Stimulated activated CD4-positive, alpha-beta T cell treated with anti-CD3 and anti-CD28 coated beads, Interleukin-4, amount 100 ng/mL, for 48 hours (primary cell): ENCODE results near the gene CA10.

Experiments
- DNase-seq, 2 donors: peaks; one replicate each; pipeline ENCODE4 v3.0.0-alpha.2; 2020; ENCODE audit warnings: low read depth in 2 of 2

The CA10 gene

DNA sequence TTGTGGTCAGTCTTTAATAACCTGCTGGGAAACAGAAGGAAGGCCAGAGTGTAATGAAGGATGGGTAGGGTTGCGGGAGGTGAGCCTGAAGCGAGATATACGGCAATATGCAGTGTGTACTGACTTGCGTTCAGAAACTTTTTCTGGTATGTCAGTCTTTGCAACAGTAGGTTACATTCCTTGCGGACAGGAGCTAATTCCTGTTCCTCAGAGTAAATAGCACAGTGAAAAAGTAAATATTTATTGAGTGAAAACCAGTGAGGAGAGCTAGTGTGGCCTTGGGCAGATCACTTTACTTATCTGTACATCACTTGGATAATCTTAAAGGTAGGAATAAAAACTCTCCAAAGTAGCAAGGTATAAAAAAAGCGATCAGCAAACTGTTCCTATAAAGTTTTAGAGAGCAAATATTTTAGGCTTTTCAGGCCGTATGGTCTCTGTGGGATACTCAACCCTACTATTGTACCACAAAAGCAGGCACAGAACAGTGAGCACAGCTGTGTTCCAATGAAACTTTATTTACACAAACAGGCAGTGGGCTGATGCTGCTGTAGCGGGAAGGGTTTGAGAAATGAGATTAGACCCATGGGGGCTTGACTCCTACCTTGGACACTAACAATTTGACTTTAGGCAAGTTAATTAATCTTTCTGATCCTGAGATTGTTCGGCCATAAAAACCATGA lies 550.1 kb downstream of the CA10 start:
- DNase-seq = no peak

DNA sequence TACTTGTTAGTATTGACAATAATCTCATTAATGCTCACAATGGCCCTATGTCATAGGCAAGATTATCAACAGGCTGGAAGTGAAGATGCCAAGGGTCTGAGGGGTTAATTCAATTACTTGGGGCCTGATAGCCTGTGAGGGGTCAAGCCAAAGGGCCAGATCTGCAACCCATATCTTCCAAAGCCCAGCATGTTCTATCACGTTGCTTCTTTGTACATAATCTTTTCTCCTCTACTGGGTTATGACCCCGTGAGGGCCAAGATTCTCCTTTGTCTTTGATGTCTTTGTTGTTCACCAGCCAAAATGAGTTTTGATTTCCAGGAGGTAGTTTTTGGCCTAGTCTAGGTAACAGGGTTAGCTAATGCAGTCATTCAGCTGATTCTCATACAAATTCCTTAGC lies 551.0 kb downstream of the CA10 start:
- no peak for DNase-seq

GRCh38 chr17:51604299-51605020 lies 554.1 kb downstream of the CA10 start:
- DNase-seq = no peak

DNA sequence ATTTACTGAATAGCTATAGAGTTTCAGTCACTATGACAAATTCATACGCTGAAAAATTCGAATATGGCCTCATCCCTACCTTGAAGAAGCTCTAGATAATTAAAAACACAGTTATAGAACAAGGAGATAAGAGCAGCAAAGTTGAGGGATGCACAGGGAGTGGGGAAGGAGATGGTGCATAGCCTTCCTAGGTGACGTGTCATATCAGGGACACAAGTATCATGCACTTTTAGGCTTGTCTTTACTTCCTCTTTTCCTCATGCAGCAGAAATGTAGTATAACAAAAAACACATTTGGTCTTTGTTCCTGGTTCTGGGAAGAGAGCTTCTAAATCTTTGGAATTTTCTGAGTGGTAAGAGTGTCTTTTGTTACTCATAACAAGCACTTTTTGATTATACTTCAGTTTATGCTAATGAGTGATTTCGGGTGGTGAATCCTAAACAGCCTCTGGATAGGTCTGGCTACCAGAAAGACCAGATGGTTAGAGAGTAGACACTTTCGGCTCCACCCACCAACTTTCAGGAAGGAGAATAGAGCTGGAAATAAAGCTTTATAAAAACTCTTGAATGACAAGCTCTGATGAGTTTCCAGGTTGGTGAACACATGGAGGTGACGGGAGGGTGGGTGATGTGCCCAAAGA lies 556.8 kb downstream of the CA10 start:
- DNase-seq = no peak

- DNase-seq = no peak
These were observed 559.7 kb downstream of the CA10 start for GRCh38 chr17:51598824-51599223.

- no peak for DNase-seq
These were observed 561.2 kb downstream of the CA10 start for GRCh38 chr17:51597345-51597744.

DNA sequence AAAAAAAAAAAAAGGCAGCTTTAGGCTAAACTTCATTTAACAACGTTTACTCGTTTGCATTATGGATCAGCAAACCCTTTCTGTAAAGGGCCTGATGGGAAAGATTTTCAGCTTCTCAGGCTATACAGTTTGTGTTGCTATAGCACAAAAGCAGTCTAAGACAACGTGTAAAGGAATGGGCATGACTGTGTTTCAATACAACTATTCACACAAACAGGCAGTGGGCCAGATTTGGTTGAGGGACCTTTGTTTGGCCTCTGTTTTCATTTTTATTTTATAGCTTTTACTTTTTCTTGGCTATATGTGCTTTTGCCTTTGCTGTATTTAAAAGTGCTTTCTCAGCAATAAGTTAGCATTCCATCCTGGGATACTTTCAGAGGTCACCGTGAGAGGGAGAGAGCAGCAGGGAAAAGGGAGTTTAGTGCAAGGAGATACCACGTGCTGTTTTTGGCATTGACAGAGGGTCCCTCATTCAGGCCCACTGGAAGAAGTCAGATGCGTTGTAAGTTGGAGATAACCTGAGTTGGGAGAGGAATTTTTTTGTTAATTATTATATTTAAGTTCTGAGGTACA lies 562.6 kb downstream of the CA10 start:
- DNase-seq = no peak

- DNase-seq = no peak
These were observed 568.4 kb downstream of the CA10 start for GRCh38 chr17:51590071-51590656.

- DNase-seq = no peak
These were observed 570.5 kb downstream of the CA10 start for GRCh38 chr17:51588063-51588462.

DNA sequence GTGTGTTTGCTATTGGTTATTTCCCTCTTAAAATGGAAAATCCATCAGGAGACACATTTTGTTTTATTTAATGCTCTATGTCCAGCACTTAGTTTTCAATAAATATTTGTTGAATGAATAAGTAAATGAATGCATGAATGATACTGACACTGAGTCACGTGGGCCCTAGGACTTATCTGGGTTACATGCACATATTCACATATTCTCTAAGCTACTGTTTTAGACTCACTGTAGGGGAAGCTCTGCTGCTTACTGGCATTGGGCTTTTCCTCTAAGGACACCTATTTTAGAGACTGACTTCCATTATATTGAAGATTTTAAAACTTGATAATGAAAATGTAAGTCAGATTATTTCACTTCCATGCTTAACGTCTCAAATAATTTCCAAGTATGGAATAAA lies 571.0 kb downstream of the CA10 start:
- no peak for DNase-seq

GRCh38 chr17:51585514-51586104 lies 572.9 kb downstream of the CA10 start:
- DNase-seq = no peak

- DNase-seq = no peak
These were observed 577.6 kb downstream of the CA10 start for GRCh38 chr17:51580869-51581268.
